HG03064 (cell line): ENCODE data around the gene FOLR3.
"Not testable (repeated sequence)": the region's sequence is repeated elsewhere in the genome, so short reads cannot be mapped to it uniquely, and the experiment has no call there.

Experiments used
- ATAC-seq: cut with Tn5 transposase; IDR thresholded peaks from one replicate; pipeline ENCODE4 v1.9.1; 2021; ENCODE audit warnings: low read depth; ENCODE audit not compliant: unreplicated experiment

Gene FOLR3

DNA sequence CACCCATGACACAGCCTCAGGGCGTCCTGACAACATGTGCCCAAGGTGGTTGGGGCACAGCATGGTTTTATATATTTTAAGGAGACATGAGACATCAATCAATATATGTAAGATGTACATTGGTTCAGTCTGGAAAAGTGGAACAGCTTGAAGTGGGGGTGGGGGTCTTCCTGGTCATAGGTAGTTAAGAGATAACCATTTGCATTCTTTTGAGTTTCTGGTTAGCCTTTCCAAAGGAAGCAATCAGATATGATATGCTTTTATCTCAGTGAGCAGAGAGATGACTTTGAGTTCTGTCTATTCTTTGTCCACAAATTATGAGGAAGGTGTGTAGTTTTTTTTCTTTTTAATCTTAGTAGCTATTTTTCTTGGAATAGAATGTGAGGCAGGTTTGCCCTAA lies 12.9 kb upstream of the FOLR3 start:
- no peak for ATAC-seq

DNA sequence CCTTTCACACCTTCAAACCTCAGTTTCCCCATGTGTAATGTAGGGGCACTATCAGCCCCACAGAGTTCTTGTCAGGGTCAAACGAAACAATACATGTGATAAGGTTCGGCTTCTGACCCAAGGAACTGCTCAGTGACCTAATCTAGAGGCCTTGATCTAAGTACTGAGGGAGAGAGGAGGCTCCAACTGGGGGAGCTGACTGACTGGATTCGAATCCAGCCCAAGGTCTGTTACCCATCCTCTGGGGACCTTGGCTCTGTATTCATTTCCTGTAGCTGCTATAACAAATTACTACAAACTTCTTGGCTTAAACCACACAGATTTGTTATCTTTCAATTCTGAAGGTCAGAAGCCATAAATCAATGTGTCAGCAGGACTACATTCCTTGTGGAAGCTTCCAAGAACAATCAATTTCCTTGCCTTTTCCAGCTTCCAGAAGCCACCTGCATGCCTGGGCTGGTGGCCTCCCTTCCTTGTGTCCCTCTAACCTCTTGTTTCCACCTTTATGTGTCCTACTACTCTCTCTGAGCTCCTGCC lies 12.3 kb upstream of the FOLR3 start:
- no peak for ATAC-seq

GRCh38 chr11:72124046-72124445 lies 11.5 kb upstream of the FOLR3 start:
- no peak for ATAC-seq

DNA sequence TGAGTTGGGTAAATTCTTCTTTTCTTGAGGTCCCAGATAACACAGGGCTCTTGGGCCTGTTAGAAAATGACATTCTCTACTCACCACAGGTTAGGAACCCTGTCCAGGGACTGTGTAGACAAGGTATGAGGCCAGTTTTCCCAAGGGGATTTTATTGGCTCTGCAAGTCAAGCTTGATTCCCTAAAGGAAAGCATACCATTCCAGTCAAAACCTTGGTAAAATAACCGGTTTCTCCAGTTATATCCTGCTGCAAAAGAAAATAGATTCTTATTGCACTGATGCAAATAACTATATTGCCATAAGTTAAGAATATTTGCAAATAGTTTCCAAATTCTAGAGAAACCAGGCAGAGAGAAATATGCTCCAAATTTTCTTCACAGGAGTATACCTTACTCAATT lies 9.6 kb upstream of the FOLR3 start:
- ATAC-seq, result no peak

- no peak for ATAC-seq
Observed at GRCh38 chr11:72127923-72128322, 7.6 kb upstream of the FOLR3 start.

GRCh38 chr11:72129381-72129780 lies 6.1 kb upstream of the FOLR3 start:
- no peak for ATAC-seq

GRCh38 chr11:72132646-72133045 lies 2.9 kb upstream of the FOLR3 start:
- ATAC-seq, result no peak

- ATAC-seq, result no peak
Observed at GRCh38 chr11:72135891-72136683, 562 bp downstream of the FOLR3 start.

GRCh38 chr11:72136684-72137262 lies 1.2 kb downstream of the FOLR3 start:
- no peak for ATAC-seq

DNA sequence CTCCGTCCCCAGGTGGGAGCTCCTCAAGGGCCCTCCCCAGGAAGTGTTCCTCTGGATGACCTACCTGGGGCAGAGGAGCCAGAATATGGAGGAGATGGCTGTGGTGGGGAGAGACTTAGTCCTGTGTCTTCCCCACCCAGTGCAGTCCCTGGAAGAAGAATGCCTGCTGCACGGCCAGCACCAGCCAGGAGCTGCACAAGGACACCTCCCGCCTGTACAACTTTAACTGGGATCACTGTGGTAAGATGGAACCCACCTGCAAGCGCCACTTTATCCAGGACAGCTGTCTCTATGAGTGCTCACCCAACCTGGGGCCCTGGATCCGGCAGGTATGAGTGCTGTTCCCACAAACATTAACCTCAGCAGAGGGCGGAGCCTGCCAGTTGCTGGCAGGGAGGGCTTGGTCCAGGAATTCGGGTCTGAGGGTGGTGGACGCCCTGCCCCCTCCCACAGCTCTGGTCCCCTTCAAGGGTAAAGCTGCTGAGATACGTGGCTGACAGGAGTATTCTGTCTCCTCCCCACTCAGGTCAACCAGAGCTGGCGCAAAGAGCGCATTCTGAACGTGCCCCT lies 3.4 kb downstream of the FOLR3 start:
- ATAC-seq, result no peak

GRCh38 chr11:72139500-72139899 lies 4.0 kb downstream of the FOLR3 start:
- no peak for ATAC-seq

- no peak for ATAC-seq
Observed at GRCh38 chr11:72140661-72141060, 5.1 kb downstream of the FOLR3 start.

GRCh38 chr11:72141066-72141465 lies 5.5 kb downstream of the FOLR3 start:
- ATAC-seq, result no peak

GRCh38 chr11:72142086-72142485 lies 6.6 kb downstream of the FOLR3 start:
- not testable (repeated sequence) for ATAC-seq

DNA sequence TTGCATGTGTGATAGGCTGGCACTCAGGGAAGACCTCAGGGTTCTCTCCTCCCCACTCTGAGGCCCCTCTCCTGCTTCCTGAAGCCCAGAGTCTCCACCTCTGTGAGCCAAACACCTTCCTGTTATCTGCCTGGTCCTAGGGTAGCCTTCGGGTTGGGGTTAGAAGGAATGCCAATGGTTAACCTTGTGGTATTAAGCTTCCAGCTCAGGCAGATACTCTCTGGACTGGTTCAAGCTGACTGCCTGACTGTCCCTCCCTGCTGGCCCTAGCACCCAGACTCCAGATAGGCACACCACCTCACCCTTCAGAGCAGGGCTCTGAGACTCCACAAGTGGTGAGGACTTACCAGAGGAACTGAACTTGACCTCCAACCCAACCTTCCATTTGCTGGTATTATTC lies 7.0 kb downstream of the FOLR3 start:
- not testable (repeated sequence) for ATAC-seq

GRCh38 chr11:72144807-72145565 lies 9.5 kb downstream of the FOLR3 start:
- ATAC-seq, result no peak

DNA sequence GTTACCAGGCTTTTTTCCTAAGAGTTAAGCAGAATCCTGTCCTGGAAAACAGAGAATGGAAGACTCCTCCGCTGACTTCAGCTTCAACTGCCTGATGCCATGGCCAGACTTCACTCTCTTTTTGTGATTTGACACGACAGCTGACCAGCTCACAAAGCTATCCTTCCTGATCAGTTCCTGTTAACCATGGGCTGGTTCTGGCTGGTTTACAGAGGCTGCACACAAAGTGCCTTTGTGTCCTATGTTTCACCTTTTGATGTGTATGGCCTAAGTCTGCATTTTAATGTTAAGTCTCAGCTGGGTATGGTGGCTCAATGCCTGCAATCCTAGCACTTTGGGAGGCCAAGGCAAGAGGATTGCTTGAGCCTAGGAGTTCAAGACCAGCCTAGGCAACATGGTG lies 11.1 kb downstream of the FOLR3 start:
- ATAC-seq, result no peak

DNA sequence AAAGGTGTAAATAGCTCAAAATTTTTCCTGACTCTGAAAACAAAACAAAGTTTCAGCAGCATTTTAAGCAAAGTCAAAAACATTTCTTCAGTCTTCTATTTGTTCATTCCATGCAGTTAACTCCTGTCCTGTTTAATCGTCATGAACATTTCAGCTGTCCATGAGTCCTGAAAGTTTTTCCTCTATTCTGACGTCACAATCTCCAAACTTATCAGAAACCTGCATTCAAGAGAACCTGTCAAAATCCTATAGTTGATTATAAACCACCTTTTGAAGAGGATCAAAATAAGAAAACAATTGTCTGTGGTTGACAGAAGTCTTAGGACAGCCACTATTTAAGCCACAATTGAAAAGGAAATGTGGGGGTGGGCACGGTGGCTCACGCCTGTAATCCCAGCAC lies 15.4 kb downstream of the FOLR3 start:
- ATAC-seq, result no peak

GRCh38 chr11:72153874-72154273 lies 18.3 kb downstream of the FOLR3 start:
- ATAC-seq, result not testable (repeated sequence)

GRCh38 chr11:72154816-72155215 lies 19.3 kb downstream of the FOLR3 start:
- ATAC-seq, result no peak

DNA sequence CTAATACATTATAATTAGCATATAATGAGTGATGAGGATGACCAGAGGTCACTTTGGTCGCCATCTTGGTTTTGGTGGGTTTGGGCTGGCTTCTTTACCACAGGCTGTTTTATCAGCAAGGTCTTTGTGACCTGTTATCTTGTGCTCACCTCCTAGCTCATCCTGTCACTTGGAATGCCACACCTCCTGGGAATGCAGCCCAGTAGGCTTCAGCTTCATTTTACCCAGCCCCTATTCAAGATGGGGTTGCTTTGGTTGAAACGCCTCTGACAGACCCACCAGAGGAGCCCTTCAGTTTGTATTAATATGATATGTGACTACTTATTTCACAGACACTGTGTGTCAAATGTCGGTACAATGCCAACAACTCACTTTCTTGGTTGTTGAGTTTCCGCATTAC lies 20.2 kb downstream of the FOLR3 start:
- no peak for ATAC-seq
